HUES64 (cell line): ENCODE measurements around the gene DYTN.

Experiments used
- H3K27ac ChIP-seq: 2 replicates; pipeline ENCODE4 v1.7.0; 2013; ENCODE audit warnings: low read depth, low read length, inconsistent platforms
- H3K27me3 ChIP-seq: 2 replicates; pipeline ENCODE4 v1.6.1; 2013; ENCODE audit warnings: mild to moderate bottlenecking, low read length; ENCODE audit not compliant: insufficient read depth
- H3K36me3 ChIP-seq: 2 replicates; pipeline ENCODE4 v1.6.1; 2013; ENCODE audit warnings: mild to moderate bottlenecking, low read length; ENCODE audit not compliant: insufficient read depth
- H3K4me1 ChIP-seq: 2 replicates; pipeline ENCODE4 v1.6.1; 2013; ENCODE audit warnings: mild to moderate bottlenecking, low read length, moderate library complexity; ENCODE audit not compliant: insufficient read depth
- H3K4me3 ChIP-seq: 2 replicates; pipeline ENCODE4 v1.5.1; 2013; ENCODE audit warnings: mild to moderate bottlenecking, low read length, moderate library complexity
- H3K9ac ChIP-seq: 2 replicates; pipeline ENCODE4 v1.6.1; 2013; ENCODE audit warnings: mild to moderate bottlenecking, low read depth, low read length
- H3K9me3 ChIP-seq: 2 replicates; pipeline ENCODE4 v1.6.1; 2013; ENCODE audit warnings: low read depth, low read length; ENCODE audit not compliant: insufficient read depth
- WGBS: fragments of 150-250, 120-280 bp; methylation state at CpG from one replicate; pipeline ENCODE4 v1.1.7; 2013; ENCODE audit warnings: missing lambda C conversion rate; 5-methylcytosine and 5-hydroxymethylcytosine counted together

The DYTN gene

GRCh38 chr2:206696910-206697309 is 21.3 kb downstream of the DYTN start:
- H3K4me1 ChIP-seq, result no peaks in the 10 kb centered on the region
- H3K36me3 ChIP-seq, result no peaks in the 10 kb centered on the region
- H3K27me3 ChIP-seq, result no peaks in the 10 kb centered on the region
- no peak overlapping the region for H3K4me3 ChIP-seq
- no peak overlapping the region for H3K9ac ChIP-seq
- no peaks in the 10 kb centered on the region for H3K9me3 ChIP-seq
- H3K27ac ChIP-seq, result no peak overlapping the region

- H3K9ac ChIP-seq, result no peak overlapping the region
- H3K4me3 ChIP-seq, result no peak overlapping the region
- no peaks in the 10 kb centered on the region for H3K27me3 ChIP-seq
- no peaks in the 10 kb centered on the region for H3K36me3 ChIP-seq
- no peak overlapping the region for H3K27ac ChIP-seq
- H3K9me3 ChIP-seq, result no peaks in the 10 kb centered on the region
- no peaks in the 10 kb centered on the region for H3K4me1 ChIP-seq
- 46% methylated on average over 5 of the region's 5 CpGs for WGBS
Measured at GRCh38 chr2:206693399-206694137, 24.6 kb downstream of the DYTN start.

GRCh38 chr2:206692971-206693370 is 25.2 kb downstream of the DYTN start:
- Histone ChIP-seq H3K4me1 (no peaks in the 10 kb centered on the region), H3K27ac (no peak overlapping the region), H3K36me3 (no peaks in the 10 kb centered on the region), H3K9me3 (no peaks in the 10 kb centered on the region), H3K9ac (no peak overlapping the region), H3K4me3 (no peak overlapping the region), H3K27me3 (no peaks in the 10 kb centered on the region)
- WGBS, result 93% methylated on average over 7 of the region's 7 CpGs

GRCh38 chr2:206688990-206689389 is 29.2 kb downstream of the DYTN start:
- no peak overlapping the region for H3K4me3 ChIP-seq
- WGBS, result 100% methylated on average over 1 of the region's 1 CpG
- H3K9ac ChIP-seq, result no peak overlapping the region
- no peaks in the 10 kb centered on the region for H3K36me3 ChIP-seq
- H3K27me3 ChIP-seq, result no peaks in the 10 kb centered on the region
- no peaks in the 10 kb centered on the region for H3K9me3 ChIP-seq
- H3K4me1 ChIP-seq, result no peaks in the 10 kb centered on the region
- no peak overlapping the region for H3K27ac ChIP-seq

- no peaks in the 10 kb centered on the region for H3K36me3 ChIP-seq
- no peak overlapping the region for H3K4me3 ChIP-seq
- no peak overlapping the region for H3K27ac ChIP-seq
- no peak overlapping the region for H3K9ac ChIP-seq
- WGBS, result 85% methylated on average over 2 of the region's 2 CpGs
- no peaks in the 10 kb centered on the region for H3K4me1 ChIP-seq
- no peaks in the 10 kb centered on the region for H3K9me3 ChIP-seq
- H3K27me3 ChIP-seq, result no peaks in the 10 kb centered on the region
Measured at GRCh38 chr2:206688453-206688852, 29.7 kb downstream of the DYTN start.

GRCh38 chr2:206683546-206683945 is 34.6 kb downstream of the DYTN start:
- Histone ChIP-seq H3K36me3 (no peaks in the 10 kb centered on the region), H3K27me3 (no peaks in the 10 kb centered on the region), H3K9ac (no peak overlapping the region), H3K27ac (no peak overlapping the region), H3K4me1 (no peaks in the 10 kb centered on the region), H3K9me3 (no peaks in the 10 kb centered on the region), H3K4me3 (no peak overlapping the region)
- 96% methylated on average over 4 of the region's 4 CpGs for WGBS

GRCh38 chr2:206670531-206671319 is 47.5 kb downstream of the DYTN start:
- Histone ChIP-seq H3K36me3 (no peaks in the 10 kb centered on the region), H3K9me3 (no peaks in the 10 kb centered on the region), H3K4me1 (peaks cover 8% of the 10 kb centered on the region; the same call in 1 of the 2 replicates), H3K27ac (no peak overlapping the region), H3K4me3 (no peak overlapping the region), H3K27me3 (no peaks in the 10 kb centered on the region), H3K9ac (no peak overlapping the region)
- WGBS, result 94% methylated on average over 6 of the region's 7 CpGs

GRCh38 chr2:206665251-206665650 is 52.9 kb downstream of the DYTN start:
- H3K36me3 ChIP-seq, result no peaks in the 10 kb centered on the region
- 100% methylated on average over 2 of the region's 3 CpGs for WGBS

GRCh38 chr2:206657087-206657486 is 61.1 kb downstream of the DYTN start:
- Histone ChIP-seq H3K9me3 (no peaks in the 10 kb centered on the region), H3K36me3 (no peaks in the 10 kb centered on the region), H3K4me3 (no peak overlapping the region), H3K9ac (no peak overlapping the region), H3K4me1 (no peaks in the 10 kb centered on the region), H3K27ac (no peak overlapping the region), H3K27me3 (no peaks in the 10 kb centered on the region)
- WGBS, result 100% methylated on average over 1 of the region's 1 CpG

More at GRCh38 chr2:206665251-206665650, 52.9 kb downstream of the DYTN start:
- Histone ChIP-seq H3K9me3 (no peaks in the 10 kb centered on the region), H3K4me3 (no peak overlapping the region), H3K27me3 (no peaks in the 10 kb centered on the region; the same call in 1 of the 2 replicates), H3K4me1 (peaks cover 7% of the 10 kb centered on the region; the same call in 1 of the 2 replicates), H3K27ac (no peak overlapping the region), H3K9ac (no peak overlapping the region)

GRCh38 chr2:206647985-206648384 is 70.2 kb downstream of the DYTN start:
- WGBS, result no CpG with 5 or more reads among the region's 1 CpG
- Histone ChIP-seq H3K27ac (no peak overlapping the region), H3K4me1 (no peaks in the 10 kb centered on the region), H3K9me3 (no peaks in the 10 kb centered on the region), H3K27me3 (peaks cover 19% of the 10 kb centered on the region), H3K9ac (no peak overlapping the region), H3K4me3 (no peak overlapping the region), H3K36me3 (no peaks in the 10 kb centered on the region)
